NCI-H774 (cell line): Measurements from ENCODE around the gene TNPO3.
"Not testable (repeated sequence)": the region's sequence is repeated elsewhere in the genome, so short reads cannot be mapped to it uniquely, and the experiment has no call there.

Experiments used
- DNase-seq: peaks from one replicate; lab custom pipeline; 2025; lab: John Stamatoyannopoulos, UW

The TNPO3 gene

DNA sequence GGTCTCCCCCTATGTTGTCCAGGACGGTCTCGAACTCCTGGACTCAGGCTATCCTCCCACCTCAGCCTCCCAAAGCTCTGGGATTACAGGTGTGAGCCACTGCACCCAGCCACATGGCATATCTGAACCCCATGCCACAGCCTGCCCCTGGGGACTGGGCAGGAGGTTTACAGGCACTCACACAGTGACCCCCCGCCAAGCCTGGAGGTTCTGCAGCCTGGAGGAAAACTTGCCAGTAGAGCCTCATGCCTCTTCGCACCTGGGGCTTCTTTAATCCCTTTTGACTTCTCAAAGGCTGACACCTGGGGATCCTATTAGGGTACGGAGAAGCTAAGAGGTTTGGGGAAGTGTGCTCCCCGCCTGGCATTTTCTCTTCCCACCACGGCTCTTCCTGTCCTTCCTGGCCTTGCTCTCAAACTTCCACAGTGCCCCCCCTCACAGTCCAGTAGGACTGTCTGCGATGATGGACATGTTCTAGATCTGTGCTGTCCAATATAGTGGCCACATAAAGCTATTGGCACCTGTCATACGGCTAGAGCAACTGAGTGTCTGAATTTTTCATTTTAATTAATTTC lies 133.0 kb downstream of the TNPO3 start:
- no peak for DNase-seq

DNA sequence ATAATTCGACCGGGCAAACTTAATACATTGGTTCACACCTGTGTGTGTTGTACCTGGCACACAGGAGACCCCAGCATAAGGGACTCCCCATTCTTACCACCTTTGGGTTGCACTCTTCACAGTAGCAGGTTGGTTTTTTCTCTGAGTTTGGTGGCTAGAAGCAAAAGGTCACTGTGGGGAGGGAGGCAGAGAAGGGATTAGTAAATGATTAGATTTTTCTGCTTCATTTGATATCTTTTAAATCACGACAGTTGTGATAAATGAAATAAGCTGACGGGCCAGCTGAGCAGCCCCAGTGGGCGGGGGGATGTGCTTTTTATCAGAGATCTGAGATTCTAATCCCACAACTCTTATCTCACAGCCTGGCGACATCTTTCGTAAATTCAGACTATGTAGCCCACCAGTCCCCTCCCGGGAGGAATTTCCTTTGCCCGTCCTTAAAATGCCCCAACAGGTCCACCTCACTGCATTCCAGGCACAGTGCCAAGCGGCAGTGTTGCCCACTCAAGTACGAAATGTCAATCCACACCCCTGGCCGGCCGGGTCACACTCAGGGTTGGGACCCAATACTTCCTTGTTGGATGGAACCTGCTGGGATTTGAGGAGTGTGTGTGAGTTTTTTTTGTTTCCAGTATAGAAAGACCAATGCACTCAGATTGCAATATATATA lies 133.9 kb downstream of the TNPO3 start:
- no peak for DNase-seq

DNA sequence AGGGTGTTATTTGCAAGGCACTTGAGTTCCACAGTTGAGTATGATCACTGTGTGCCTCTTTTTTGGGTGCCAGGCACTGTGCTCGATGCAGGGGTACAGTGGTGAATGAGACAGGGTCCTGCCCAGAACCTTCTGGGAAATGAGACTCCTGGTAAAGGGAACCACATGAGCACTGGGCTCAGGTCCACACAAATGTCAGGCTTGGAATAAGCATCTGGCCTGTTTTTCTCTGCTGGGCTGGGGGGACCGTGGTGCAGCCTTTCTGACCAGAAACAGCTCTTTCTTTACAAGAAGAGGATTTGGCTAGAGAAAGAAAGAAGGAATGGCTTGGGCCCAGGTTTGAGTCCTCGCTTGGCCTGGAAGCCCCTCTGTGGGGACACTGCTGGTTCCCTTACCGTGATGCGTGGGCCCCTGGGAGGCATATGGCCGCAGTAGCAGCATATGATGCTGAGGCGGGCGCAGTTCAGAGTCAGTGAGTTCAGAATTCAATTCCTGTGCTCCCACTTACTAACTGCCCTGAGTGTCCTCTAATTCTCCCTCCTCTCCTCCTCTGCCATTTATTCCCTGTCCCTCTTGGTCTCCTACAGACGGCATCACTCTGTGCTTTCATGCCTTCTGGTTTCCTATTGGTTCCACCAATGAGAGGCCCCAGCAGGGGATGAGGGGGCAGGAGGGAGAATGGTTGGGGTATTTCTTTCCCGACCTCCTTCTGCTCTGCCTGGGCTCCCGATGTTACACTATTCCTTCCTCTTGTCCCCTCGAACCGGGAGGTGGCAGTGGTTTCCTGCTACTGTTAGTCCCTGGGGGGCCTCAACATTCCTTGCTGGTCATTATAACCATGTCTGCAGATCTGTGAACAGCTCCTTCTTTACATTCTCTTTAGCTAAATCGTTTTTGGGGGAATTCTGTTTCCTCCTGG lies 134.8 kb downstream of the TNPO3 start:
- no peak for DNase-seq

DNA sequence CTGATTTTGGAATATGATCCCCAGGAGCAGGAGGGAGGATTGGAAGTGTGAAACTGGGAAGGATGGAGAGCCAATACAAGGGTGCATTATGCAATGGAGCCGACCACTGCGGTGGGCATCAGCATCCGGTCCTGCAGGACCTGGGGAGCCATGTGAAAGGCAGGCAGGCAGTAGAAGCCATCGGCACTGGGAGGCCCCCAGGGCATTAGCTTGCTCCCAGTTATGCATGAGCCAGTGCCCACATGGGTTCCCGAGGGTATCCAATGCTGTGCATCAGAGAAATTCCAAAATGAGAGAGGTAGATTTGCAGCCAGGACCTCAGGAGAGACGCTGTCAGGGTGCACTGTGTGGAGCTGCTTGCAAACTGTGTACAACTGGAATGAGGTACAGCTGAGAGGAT lies 135.7 kb downstream of the TNPO3 start:
- DNase-seq: no peak

DNA sequence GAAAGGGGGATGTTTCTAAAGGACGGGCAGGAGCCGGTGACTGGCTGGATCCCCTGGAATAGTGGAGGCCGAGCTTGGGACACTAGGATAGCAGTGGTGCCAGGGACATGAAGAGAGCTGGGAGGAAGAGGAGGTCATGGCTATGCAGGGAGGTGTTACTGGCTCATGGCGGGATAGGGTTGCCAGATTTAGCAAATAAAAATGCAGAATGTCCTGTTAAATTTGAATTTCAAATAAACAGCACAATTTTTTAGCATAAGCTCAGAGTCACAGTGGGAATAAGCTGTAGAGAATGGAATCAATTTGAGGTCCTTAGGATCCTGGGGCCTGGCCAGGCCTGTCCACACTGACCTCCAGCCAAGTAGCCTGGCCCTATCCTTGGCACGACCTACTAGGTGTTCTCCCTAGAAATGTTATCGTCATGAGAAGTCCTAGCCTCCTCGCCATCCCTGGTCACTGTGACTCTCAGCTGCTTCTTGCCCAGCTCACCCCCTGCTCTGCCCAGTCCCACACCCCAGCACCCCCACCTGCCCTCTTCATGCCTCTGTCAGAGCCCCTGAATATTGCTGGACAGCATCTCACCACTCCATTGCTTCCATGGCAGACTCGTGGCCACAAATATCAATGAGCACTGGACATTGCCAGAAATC lies 136.8 kb downstream of the TNPO3 start:
- no peak for DNase-seq

DNA sequence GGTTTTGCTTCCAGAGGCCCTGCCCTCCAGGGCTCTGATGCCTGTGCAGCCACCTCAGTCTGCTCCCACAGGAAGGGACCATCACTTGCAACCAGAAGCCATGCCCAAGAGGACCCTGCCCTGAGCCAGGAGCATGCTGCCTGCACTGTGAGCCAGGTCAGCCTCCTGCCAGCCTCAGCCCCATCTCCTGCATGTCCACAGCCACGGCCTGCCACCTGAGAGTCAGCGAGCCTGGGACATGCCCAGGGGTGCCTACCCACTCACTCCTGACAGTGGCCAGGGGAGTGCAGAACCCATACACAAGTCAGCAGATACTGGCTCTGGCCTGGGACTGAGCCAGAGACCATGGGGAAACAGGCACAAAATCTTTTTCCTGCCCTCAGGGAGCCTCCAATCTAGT lies 137.8 kb downstream of the TNPO3 start:
- DNase-seq: no peak

DNA sequence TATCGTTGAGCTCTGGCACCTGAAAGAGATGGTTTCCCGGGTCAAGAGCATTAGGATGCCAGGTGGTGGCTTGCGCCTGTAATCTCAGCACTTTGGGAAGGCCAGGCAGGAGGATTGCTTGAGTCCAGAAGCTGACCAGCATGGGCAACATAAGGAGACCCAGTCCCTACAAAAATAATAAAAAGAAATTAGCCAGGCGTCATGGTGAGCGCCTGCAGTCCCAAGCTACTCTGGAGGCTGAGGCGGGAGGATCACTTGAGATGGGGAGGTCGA lies 138.3 kb downstream of the TNPO3 start:
- no peak for DNase-seq

DNA sequence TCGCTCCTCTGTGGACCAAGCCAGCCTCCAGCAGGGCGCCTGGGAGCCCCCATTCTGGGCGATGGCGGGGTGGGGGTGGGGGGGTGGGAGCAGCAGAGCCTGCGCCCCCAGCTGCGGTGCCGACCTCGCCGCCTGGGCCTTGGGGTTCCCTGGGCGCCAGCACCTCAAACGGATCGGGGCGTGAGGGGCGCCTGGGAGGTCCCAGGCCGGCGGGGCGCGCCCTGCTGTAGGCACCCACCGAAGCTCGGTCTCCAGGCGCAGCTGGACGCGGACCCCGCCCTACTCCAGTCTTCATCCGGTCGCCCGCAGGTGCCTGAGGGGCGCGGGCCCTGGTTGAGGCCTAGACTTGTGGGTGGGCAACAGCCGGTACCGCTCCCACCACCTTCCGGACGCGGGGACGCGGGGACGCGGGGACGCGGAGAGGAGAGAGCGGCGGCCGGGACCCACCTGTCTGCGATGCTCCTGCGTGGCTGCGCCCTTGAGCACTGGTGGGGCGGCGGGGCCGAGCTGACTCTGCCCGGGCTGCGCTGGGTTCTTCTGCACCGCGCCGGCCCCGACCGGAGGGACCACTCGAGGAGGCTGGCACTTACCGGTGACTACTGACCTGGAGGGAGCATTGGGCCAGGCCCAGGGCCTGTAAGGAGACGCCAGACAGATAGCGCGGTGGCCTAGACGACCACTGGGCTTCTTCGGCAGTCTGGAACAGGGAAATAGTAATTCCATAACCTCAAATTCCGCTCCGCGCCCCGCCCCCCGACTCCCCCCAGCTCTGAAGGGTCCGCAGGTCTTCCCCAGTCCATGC lies 138.9 kb downstream of the TNPO3 start:
- no peak for DNase-seq

DNA sequence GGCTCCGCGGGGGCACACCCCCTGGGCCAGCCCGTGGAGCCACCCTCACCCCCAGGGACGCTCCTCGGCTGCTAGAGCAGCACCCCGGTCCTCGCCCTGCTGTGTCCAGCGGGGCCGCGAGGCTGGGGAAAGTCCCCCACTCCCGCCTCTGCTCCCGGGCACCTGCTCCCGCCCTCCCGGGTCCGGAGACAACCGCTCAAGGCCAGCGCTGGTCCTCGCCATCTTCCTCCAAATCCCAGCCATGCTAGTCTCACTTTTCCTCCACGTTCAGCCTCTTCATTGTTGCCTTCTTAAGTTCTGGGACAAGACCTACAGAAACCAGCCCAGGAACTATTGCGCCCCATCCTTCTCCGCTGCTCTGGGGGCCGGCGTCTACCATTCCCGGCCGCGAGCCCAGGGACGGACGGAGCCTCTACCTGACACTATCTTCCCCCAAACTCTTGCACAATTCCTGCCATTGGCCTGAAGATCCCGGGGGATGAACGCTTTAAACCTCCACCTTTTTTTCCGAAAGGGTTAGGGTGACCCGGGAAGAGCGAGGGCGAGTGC lies 139.6 kb downstream of the TNPO3 start:
- DNase-seq: no peak

DNA sequence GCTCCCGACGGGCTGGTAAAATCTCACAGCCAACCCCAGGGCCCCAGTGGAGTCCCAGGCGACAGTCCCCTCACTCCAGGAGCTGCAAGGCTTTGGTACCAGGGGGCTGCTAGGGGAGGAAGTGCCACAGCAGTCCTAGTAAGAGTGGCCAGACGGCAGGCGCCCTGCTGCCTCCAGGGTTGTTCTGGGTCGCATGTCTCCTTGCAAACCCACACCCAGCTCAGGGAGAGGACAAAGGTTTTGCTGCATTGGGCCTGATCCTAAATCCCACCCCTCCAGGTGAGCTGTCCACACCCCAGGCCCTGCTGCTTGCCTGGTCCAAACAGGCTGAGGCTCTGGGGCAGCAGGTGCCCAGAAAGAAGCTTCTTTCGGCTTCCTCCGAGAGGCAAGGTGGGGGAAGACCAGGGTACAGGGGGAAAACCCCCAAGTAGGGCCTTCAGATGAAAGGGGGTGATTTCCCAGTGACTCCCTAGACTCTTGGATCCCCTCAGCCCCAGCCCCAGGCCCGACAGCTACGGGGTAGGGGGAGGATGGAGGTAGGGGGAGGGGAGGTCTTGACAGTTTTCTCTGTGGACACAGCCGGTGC lies 140.3 kb downstream of the TNPO3 start:
- no peak for DNase-seq

DNA sequence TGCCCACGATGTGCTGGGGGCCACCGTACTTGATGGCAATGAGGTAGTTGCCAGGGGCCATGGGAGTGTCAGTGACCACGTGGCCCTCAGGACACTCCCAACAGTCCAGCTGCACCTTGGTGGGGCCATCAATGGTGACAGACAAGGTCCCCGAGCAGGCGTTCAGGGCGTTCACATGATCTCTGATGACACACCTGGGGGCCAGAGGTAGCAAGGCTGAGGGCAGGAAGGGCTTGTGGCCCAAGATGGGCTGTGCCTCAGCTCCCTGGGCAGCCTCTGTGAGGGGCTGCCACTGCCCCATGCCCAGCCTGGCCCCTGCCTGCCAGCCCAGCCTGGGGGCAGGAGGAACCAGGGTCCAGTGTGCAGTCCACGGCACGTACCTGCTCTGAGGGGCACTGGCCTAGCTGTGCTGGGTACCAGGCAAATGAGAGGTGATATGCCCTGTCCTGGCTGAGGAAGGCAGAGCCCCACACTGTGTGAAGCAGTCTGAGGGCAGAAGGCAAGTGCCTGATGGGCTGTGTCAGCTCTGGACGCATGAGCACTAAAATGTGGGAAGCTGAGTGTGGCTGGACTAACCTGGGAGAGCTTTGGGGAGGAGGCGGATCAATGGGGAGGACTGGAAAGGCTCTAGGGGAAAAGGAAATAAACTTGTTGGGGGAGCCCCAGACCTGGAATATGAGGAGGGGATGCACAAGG lies 140.9 kb downstream of the TNPO3 start:
- no peak for DNase-seq

DNA sequence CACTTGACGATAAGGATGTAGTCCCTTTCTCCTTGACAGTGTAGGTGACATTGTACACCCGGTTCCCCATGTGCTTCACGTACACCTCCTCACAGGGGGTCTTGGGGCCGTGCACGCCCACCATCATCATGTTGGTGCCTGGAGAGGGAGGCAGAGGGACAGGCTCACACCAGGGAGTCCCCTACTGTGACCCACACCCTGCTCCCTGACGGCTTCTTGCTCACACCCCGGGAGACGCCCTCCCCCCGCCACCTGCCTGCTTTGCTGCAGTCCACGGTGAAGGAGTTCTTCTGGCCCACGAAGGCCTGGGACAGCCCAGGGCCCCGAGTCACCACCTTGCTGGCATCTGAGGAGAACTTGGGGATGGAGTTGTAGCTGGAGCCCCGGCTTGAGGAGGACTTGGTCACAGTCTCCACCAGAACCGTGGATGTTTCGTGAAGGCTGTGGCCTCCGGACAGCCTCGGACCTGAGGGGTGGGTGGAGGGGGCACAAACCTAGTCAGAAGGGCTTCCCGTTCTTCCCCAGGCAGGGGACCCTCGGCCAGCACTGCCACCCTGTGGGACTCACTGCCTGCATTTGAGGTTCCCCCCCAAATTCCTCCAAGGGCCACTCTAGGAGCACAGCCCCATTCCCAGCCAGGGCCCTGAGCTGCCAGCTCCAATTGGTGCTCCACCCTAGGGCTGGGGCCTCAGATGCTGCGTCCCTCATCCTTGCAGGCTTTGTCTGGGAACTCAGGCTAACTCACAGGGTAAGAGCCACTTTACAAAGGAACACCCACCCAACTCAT lies 142.0 kb downstream of the TNPO3 start:
- DNase-seq: not testable (repeated sequence)

DNA sequence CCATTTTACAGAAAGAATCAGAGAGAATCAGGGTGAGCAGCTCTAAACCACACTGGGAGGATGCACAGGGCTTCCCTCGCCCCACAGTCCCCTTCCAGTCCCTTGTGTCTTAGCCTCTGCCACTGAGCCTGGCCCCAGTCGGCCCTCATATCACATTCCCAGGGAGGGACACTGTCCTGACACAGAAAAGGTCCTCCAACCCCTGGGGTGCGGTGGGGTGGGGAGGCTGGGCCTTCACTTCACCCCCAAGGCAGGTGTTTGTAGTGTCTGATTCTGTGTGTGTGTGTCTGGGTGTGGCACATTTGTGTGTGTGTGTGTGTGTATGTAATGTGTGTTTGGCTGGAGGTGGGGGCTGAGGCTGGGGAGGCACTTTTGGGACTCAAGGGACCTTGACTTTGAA lies 142.6 kb downstream of the TNPO3 start:
- DNase-seq: no peak

DNA sequence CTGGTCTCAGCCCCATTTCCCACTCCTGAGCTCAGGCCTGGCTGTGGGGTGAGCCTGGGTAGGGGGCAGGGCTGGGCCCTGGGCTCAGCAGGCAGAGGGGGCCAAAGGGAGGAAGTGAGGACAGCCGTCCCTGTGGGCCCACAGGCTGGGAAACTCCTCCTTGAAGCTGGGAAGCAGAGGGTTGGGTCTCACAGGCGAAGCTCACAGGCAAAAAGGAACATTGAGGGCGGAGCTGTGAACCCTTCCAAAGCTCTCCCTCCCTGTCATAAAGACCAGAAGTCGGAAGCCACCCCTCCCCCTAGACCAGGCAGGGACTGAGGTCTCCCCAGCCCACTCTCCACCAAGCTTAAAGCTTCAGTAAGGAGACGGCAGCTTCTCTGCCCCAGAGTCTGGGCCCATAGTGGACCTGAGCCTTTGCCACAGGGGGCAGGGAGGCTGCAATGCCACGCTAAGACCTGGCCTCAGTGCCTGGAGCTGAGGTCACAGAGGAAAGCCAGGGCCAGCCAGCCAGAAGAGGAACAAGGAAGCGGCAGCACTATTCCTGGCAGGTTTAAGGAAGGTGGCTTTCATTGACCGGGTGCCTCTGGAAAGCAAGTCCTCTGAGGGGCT lies 143.4 kb downstream of the TNPO3 start:
- no peak for DNase-seq

DNA sequence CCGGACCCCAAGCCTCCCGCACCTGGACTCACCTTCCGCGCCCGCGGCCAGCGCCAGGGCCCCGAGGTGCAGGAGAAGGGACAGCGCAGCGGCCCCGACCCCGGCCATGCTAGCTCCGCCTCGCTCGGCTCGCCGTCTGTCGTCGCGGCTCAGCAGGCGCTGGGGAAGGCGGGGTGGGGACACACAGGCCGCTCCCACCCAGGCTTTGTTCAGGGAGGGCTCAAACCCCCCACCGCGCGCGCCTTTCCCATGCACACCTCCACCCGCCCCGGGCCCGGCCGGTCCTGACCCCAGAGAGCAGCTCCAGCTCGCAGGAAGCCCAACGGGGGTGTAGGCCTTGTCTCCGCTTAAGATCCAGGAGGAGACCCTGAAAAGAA lies 144.4 kb downstream of the TNPO3 start, which contains the start of gene KCP:
Gene KCP (minus strand): TSS at position 141 of the 377 bp plus-strand sequence. CDS start 33 bp downstream, at position 108.
- DNase-seq: no peak

DNA sequence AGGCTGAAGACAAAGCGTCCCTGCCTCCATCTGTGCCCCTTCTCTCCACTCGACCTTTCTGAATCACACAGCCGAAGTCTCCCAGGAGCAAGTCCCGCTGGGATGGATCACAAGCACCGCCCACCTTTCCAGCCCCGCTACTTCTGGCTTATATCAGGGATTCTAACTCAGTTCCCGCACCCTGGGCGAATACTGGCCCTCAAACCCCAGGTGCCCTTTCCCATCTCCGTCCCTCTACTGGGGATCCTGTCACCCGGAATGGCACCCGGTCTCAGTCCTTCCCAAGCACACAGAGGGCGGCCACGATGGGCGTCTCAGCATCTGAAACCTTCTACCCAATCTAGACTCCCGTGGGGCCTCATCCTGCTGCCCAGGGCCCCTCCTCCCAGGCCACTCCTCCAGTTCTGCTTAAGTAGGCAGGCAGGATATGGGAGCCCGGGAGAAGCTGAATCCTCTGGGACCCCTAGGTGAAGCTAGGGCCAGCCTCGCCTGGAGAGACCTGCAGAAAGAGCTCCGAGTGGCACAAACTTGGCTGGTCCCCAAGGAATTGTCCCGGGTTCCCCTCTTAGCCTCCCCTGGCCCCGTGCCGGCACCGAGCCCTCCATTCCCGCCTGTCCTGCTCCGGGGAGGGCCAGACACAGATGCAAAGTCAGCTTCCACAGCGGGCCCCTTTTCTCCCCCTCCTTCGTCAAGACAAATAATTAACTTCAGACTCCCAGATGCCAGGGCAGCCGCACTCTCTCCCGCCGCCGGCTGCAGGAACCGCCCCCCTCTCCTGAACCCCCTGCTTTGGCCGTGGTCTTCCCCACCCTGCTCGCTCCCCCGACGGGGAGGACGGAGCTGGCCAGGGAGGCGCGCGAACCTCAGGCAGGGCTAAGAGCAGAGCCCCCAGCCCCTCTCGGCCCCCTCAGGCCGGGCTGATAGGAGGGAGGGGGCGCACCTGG lies 145.0 kb downstream of the TNPO3 start:
- DNase-seq: no peak

DNA sequence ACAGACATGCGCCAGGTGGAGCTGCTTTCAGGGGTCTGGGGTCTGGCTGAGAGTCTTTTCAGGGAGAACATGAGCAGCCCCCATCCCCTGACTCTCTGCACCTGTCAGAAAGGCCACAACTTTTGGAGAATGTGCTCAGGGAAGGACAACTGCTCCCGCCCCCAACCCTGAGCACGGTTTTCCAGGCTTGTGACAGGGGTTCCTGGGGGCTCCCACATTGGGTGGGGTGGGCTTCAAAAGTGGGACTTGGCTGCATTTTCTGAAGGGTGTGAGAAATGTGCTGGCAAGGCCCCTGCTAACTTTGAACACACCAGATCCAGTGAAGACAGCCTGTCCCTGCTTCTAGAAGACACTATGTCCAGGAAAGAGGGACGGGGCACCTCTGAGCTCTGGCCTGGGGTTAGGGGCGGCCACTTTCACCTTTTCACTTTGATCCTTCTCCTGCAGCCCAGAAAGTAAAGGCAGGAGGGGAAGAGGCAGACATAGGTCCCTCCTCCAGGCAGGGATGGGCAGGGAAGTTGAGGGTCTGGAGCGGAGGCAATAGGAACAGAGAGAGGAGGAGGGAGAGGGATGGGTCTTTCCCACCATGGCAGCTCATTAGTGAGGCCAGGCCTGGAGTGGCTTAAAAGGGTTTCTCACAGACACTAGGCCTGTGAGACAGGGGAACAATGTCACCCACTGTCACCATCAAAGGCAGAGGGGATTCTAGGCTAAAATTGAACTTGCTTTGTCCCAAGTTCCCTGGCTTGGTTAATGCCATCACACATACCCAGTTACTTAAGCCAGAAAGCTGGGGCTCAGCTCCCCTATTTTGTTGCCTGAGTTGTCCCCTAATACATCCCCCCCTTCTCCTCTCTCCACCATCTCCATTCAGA lies 145.9 kb downstream of the TNPO3 start:
- no peak for DNase-seq
